NCI-H1436 (cell line): ENCODE results near the gene CELA3B.
"Not testable (repeated sequence)": the region's sequence is repeated elsewhere in the genome, so short reads cannot be mapped to it uniquely, and the experiment has no call there.

ENCODE experiments used
- DNase-seq: peaks from one replicate; lab custom pipeline; 2025; lab: John Stamatoyannopoulos, UW

The CELA3B gene, protein sequence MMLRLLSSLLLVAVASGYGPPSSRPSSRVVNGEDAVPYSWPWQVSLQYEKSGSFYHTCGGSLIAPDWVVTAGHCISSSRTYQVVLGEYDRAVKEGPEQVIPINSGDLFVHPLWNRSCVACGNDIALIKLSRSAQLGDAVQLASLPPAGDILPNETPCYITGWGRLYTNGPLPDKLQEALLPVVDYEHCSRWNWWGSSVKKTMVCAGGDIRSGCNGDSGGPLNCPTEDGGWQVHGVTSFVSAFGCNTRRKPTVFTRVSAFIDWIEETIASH

DNA sequence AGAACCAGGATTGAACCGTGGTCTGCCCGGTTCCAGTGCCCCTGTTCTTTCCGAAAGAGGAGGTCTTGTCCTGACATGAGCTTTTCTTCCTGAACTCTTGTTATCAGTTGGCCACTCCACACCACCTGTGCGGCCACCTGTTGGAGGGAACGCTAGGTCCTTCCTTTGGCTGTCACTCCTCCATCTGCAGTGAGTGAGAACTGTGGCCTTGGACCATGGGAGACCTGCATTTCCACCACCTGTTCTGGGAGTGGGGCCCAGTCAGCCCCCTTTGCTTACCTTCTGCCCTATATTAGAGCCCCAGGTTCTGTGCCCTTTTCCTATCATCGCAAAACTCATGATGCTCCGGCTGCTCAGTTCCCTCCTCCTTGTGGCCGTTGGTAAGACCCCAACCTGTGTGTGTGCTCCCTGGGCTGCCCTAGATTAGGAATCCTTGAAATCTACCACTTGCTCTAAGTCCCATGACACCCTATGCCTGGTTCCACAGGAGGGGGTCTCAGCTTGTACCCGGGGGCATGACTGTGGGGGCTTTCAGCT is at the start of gene CELA3B:
Gene CELA3B (plus strand): TSS at position 320 of the 537 bp plus-strand sequence. CDS start 18 bp downstream, at position 338.
- DNase-seq: not testable (repeated sequence)

DNA sequence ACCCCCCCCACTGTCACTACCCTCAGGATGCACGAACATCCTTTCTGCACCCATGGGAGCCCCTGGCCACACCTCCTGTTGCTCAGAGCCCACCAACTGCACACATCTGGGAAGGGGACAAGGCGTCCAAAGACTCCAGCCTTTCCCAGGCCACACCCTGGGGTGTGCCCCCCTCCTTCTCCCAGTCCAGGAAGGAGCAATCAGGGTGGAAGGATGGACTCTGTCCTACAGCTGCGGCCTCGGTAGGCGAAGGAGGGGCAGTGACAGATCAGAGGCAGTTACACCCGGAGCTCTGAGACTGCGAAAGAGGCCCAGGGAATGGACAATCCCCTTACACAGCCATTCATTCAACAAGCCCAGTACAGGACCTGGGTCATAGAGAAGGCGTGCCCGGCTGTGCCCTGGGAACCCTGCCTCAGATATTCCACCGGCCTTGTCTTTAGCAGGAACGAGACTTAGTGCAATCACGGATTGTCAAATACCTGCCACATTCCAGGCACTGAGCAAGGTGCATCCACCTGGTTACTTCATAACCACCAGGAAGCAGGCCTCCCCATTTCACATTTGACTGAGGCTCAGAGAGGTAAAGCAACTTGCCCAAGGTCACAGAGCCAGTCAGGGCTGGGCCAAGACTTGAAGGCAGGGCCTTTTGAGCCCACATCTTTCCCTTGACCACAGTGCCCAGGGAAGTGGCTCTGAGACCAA is 49.1 kb upstream of the CELA3B start:
- no peak for DNase-seq

DNA sequence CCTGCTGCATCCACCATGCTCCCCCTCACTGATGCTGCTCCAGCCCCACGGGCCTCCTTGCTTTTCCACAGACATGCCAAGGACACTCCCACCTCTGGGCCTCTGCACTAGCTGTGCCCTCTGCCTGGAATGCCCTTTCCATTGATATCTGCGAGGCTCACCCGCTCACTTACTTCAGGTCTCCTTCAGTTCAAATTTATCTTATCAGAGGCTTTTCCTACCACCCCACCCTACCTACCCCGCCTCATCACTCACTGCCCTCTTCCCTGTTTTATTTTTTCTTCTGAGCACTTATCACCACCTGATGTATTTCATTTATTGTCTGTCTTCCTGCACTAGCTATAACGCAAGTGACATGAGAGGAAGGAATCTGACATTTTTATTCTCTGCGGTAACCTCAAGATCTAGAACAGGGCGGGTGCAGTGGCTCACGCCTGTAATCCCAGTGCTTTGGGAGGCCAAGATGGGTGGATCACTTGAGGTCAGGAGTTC is 46.7 kb upstream of the CELA3B start:
- DNase-seq: no peak

DNA sequence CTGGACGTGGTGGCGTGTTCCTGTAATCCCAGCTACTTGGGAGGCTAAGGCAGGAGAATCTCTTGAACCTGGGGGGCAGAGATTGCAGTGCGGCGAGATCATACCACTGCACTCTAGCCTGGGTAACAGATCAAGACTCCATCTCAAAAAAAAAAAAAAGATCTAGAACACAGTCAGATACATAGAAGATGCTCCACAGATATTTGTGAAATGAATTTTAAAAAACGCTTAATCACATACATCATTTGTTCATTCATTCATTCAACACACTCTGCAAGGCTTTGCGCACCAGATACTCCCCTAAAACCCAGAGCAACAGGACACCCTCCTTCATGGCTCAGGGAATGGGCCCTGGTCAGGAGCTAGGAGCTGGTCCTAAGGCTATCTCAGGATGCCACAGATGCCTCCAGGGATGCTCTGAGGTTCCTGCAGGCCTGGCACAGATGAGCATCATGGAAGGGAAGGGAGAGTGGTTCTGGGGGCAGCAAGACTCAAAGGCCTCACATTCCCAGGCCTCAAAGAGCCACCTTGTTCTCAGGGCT is 46.1 kb upstream of the CELA3B start:
- no peak for DNase-seq

DNA sequence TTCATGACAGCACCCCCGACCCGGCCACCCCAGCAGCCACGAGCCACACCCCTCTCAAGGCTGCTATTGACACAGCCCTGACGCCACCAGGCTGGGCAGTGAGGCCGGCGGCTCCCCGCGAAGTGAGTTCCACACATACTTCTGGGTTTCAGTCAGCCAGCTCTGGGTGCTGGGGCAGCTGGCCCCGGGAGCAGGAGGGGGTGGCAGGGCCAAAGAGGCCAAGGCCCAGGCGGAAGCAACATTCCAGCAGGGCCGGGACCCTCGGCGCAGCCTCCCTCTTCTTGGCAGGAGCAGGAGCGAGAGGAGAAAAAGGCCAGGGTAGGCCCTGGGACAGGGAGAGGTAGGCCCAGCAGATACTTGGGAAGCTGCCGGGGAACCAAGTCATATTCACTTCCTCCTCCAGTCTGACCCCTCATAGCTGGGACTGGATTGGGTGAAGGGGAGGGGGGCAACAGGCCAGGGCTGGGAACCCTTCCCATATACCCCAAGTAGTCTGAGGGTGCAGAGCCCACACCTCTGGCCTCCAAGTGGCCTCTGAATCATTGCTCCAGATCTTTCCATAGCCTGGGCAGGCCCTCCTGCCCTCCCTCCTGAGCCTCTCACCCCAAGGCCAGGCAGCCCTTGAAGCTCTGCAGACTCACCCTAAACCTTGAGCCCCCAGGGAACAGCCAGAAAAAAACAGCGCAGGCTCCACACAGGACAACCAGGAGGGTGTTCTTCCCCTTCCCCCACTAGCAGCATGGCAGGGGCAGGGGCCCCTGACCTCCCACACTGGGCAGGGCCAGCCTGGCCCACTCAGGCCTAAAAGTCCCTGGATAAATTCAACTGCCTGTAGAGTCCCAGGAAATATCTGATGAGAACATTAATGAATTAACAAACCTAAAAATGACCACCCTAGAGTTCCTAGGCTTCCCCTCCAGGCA is 45.4 kb upstream of the CELA3B start:
- no peak for DNase-seq

DNA sequence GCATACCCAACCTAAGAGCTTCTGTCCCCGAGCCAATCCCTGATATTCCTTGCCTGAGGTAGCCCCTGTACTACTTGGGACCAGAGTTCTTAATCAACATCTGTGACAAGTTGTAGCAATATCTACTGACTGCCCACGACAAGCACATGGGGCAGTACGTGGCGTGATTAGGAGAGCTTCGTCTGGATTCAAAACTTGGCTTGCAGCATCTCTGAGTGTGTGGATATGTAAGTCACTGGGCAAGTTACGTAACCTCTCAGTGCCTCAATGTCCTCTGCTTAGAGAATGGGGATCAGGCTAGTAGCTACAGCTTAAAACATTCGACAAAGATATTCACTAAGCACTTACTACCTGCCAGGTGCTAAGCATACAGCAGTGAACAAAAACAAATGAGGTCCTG is 44.7 kb upstream of the CELA3B start:
- DNase-seq: no peak

DNA sequence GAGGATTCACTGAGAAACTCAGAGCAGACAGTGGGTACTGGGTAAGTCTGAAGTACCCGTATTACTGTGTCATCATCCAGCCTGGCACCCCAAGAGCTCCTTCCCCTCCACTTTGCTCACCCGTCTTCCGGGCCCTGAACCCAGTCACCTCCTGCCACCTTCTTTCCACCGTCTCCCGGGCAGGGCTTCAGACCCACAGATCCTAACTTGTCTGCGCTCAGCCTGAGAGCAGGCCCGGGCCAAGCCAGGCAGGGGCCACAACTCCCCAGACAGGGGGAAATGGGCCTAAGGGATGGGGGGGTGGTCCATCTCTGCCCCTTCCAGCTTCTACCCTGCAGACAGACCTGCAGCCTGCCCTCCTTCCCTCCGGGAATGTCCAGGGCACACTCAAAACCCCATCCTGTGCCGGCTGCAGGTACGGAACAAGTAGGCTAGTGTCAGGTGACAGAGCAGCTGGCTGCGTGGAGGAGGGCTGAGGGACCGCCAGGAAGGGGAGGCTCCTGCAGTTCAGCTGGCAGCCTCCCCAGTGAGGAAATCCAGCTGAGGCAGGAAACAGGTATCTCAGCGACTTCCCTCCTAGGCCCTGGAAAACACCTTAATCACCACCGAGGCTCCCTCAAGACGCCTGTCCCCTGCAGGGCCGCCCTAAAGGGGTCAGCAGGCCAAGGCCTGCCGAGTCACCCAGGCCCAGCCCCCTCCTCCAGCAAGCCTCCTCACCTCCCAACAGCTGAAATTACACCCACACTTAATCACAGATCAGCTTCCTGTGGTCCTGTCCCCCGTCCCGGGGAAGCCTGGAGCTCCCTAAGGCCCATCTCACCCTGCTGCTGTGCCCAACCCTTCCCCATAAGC is 43.2 kb upstream of the CELA3B start:
- no peak for DNase-seq

DNA sequence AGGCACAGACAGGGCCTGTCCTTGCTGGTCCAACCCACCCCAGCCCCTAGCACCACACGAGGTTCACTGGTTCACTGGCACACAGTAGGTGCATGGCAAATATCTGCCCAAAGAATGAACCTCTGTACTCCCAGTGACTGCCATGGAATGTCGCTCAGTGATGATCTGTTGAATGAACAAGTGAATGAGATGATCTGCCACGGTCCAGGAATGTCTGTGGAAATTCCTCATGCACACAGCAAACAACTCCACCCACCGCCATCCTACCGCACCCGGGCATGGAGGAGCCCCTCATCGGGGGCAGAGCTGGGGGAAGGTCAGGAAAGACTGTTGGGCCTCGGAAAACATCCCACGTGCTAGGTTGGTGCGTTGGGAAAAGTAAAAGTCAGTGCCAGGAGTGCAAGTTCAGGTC is 41.4 kb upstream of the CELA3B start:
- DNase-seq: no peak

DNA sequence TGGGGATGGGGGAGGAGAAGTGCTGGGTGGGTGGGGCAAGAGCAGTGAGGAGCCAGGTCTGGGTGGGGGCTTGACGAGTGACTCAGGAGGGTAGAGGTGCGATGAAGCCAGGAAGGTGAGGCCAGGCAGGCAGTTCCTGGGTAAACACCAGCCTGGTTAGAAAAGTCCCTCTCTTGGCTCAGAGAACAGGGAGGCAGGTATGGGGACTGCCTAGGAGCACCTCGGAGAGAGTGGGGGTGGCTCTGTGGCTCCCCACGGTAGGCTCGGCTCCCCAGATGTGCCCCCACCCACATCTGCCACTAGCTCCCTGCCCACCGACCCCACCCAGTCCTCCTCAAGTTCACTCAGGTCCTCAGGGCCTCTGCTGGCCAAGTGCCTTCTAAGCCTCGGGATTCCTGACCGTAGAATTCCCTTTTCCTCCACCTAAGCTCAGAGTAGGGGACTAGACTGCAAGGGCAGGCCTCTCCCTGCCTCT is 40.9 kb upstream of the CELA3B start:
- no peak for DNase-seq

DNA sequence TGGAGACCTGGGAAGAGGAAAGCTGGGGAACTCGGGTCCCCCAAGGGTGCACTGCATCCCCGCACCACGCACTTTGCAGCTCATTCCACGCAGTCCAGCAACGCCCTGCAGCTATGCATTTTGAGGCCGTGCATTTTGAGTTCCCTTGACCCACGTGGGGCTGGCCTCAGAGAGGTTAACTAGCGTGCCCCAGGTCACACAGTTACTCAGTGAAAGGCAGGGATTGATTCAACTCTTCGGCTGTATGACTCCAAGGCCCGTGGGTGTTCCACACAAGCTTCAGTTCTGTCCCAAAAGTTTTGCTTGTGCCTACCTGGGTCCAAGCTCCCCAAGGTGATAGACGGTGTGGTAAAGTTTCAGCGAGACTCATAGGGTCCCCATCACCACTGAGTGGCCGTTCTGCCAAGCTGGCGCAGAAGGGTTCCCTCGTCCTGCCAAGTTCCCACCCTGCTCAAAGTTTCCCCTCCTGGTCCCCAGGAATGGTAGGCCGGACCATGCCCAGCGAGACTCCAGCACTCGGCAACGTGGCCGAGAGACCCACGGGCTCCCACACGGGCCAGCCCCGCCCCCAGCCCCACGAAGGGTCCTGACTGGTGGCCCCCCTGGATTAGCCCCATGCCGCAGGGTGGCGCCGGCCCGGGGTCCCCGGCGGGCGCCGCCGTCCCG is 40.3 kb upstream of the CELA3B start:
- no peak for DNase-seq

DNA sequence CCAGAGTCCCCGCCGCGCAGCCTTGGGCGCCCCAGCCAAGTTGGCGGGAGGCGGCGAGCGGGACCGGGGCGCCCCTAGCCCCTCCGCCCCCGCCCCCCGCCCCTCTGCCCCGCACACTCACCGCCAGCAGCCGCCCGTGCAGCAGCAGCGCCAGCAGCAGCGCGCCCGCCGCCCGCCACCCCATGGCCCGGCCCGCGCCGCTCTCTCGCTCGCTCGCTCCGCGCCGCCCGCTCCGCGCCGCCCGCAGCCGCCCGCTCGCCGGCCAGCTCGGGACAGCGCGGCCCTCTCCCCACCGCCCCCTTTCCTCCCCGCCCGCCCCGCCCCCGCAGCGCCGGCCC is 39.8 kb upstream of the CELA3B start, which contains the start of gene HSPG2:
Gene HSPG2 (minus strand): TSS at position 277 of the 338 bp plus-strand sequence. CDS start 93 bp downstream, at position 184.
- no peak for DNase-seq

DNA sequence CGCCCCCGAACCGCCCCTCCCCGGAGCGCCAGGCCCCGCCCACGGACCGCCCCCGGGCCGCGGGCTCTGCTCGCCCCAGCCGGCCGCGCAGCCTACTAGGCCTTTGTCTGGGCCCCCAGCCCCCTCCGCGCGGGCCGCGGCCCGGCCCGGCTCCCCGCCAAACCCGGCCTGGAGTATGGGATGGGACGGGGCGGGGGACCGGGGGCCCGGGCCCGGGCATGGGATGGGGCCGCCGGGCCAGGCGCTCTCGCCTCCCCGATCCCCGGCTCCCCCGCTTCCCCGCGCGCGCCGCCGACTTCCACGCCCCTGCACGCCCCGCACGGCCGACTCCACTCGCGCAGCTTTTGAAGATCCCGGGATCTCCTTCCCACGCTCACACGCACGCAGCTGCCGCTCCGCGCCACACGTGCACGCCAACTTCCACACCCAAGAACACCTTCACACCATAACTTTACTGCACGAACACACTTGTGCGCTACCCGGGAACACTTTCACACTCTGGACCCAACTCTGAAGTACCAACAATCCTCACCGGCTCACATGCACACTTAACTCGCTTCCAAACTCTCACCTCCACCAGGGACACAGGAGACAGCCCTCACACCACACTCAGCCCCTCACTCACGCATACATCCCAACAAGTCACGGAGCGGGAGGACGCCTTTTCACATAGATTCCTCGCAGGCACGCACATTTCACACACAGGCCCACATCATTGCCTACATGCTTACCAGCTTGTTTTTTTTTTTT is 39.3 kb upstream of the CELA3B start:
- DNase-seq: peak; percentile 83

DNA sequence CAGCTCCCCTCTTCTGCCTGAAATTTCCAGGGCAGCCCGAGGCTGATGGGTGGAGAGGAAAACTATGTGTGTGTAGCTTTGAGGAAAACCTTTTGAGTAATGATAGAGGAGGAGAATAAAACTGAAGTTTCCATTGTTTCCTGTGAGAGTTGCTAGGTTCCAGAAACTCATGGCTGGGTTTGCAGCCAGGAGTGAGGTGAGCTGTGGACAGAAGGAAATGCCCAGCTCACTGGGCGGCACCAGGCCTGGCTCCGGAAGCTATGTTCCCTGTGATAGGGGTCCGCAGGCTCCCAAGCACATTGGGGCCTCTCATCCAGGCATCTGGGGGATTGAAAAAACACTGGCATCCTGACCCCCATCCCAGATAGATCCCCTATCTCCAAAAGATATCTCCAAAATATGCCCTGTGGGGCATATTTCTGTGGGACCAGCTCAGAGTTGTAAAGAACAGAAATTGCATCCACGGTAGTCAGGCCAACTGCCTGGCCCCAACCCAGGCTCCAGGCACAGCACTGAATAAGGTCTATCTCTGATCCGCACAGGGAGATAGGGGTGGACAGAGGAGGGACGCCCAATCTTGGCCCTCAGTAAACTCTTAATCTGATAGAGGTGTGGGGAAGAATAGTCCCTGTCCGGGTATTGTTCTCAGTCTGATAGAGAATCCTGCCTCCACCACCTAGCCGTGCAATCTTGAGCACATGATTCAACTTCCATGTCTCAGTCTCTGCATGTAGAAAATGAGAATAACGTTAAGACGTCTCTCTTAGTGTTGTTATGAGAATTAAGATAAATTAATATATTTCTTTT is 37.9 kb upstream of the CELA3B start:
- no peak for DNase-seq

DNA sequence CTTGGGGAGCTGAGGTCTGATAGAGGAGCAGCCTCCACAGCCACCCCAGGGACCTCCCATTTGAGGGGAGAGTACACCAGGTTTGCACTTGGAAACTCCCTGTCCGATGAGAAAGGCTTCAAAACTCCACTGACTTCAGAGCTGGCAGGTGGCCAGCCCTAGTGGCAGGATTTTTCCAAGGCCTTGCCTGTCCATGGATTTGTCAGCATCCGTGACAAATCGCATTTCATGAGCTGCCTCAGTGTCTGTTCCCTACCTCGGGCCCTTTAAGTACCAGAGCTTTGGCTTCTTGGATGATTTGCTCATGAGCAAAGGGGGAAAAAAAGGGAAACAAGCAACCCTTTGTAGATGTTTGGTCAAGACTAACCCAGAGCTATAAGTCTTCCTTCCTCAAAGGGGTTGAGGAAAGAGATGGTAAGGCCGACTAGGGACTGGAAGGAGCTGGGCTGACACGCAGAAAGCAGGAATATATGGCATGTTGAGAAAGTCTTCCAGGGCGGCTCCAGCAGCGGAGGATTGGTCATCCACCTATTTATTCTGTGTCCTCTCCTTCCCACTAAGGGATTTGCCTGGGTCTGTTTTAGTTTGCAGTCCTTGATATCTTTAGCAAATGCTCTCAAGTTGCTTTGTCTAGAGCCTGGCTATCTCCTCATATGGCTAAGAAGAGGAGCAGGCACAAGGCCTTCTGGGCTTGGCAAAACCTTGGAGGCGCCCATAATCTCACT is 37.0 kb upstream of the CELA3B start:
- no peak for DNase-seq

DNA sequence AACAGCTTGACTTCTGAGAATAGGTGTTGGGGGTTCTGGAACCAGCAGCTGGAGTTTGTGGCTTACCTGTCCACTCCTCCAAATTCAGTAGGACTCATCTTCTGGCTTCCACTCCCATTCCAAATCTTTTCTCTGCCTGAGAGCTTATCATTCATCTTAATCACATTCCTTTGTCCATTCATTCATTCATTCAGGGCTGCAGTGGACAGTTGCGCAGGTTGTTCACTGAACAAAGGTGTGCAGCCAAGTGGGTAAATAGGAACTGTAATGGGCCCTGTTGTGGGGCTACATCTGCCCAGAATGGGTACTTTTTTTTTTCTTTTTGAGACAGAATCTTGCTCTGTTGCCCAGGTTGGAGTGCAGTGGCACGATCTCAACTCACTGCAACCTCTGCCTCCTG is 36.3 kb upstream of the CELA3B start:
- DNase-seq: no peak

DNA sequence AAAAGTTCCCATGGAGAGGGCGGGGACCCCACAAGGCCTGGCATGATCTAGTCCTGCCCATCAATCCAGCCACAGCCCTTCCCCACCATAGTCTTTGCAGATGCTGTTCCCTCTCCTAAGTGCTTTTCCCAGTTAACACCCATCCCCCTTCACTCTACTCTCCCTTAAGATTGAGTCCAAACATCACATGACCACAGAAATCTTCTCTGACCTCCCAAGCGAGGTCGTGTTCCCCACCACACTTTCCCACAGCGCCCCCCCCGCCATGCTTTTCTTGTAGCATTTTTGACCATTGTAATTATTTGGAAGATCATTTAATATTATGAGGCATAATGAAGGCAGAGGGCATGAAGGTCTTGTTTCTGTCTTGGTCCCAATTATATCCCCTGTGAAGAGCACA is 35.5 kb upstream of the CELA3B start:
- DNase-seq: no peak

DNA sequence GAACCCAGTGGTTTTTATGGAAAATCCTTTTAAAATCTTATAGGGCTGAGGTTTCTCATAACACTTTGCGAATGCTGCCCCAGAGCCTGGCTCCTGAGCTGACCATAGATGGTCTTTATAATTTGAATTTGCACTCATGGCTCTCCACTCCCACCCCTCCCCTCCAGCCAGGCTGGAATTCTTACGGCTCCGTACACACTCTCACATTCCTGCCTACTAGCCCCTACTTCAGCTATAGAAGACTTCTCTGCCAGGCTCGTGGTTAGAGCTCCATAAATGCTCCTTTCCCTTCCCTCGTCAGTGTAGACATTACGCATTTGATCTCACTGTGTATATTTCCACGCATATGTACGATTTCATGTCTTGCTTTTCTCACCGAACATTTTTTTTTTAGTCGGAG is 34.4 kb upstream of the CELA3B start:
- no peak for DNase-seq
